HCEC 1CT (cell line): Measurements from ENCODE around the gene KCNT2.
"Not testable (repeated sequence)": the region's sequence is repeated elsewhere in the genome, so short reads cannot be mapped to it uniquely, and the experiment has no call there.

ENCODE experiments used
- DNase-seq: peaks from one replicate; pipeline ENCODE4 v3.0.0-alpha.2; 2017

Gene KCNT2

DNA sequence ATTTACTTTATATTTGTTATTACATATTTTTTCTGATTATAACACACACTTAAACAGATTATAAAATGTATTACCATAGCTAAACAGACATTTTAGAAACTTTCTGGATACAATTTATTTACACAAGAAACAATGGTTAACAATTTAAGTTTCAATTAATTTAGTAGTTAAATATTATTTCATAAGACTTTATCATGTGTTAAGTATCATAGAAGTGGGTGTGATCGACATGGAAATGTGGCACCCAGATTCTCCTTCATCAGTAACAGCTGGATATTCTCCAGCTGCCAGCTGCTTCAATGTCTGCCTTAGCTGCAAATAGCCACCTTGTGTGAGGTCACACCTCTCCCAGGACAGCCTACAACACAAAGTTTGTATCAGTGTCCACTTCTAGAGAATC, 97.8 kb downstream of the KCNT2 start:
- no peak for DNase-seq

GRCh38 chr1:196504224-196504623, 104.0 kb downstream of the KCNT2 start:
- DNase-seq = not testable (repeated sequence)

GRCh38 chr1:196502437-196502836, 105.8 kb downstream of the KCNT2 start:
- no peak for DNase-seq

DNA sequence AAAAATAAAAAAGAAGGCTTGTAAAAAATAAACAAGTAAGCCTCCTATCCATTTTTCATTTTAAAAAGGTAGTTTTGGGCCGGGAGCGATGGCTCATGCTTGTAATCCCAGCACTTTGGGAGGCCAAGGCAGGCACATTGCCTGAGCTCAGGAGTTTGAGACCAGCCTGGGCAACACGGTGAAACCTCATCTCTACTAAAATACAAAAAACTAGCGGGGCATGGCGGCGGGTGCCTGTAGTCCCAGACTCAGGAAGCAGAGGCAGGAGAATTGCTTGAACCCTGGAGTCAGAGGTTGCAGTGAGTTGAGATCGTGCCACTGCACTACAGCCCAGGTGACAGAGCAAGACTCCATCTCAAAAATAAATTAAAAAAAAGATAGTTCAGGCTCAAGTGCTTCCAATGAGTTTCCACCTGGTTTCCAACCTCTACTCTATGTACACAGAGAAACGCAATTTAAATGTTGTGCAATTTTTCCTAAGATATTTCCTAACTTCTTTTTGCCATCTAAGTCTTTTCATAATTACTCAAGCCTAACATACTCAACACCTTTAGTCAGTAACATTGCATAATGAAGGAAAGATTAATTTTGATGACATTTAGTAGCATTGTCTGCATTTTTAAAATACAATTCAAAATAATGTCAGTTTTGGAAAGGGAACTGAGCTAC, 106.3 kb downstream of the KCNT2 start:
- DNase-seq = no peak

- no peak for DNase-seq
Measured at GRCh38 chr1:196497817-196498216, 110.4 kb downstream of the KCNT2 start.

DNA sequence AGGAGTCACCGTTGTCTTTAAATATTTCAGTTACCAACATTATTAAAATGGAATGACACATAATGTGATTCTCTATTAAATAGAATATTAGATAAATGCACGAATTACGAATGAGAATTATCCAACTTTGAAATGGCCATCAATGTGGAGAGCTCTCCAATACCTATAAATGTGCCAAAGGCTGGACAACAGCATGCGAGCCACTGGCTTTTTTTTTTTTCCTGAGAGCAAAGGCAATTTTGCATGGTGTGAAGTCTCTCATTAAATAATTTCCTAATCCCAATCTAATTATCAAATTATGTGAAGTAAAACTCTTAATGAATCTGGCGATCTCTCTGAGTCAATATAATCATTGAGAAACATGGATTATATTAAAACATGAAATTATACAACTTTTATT, 113.5 kb downstream of the KCNT2 start:
- DNase-seq = no peak

GRCh38 chr1:196493881-196494280, 114.4 kb downstream of the KCNT2 start:
- DNase-seq = no peak

DNA sequence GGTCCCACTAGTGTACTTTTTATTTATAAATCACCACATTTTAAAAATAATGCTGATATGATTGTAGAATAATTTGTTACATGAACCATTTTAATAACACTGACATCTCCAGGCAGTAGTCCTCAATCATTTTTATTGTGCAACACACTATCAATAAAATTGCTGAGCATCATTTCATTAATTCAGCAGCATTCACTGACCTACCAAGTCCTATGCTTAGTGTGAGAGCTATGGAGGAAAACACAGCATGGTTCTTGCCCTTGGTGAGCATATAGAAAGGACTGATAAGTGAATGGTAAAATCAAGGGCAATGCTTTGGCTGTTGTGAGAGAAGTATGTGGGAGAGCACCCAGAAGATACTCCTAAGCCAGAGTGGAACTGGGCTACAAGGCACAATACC, 119.7 kb downstream of the KCNT2 start:
- DNase-seq = no peak

GRCh38 chr1:196486346-196486745, 121.9 kb downstream of the KCNT2 start:
- no peak for DNase-seq

- peak; percentile 14 for DNase-seq
Measured at GRCh38 chr1:196481616-196482015, 126.6 kb downstream of the KCNT2 start.

DNA sequence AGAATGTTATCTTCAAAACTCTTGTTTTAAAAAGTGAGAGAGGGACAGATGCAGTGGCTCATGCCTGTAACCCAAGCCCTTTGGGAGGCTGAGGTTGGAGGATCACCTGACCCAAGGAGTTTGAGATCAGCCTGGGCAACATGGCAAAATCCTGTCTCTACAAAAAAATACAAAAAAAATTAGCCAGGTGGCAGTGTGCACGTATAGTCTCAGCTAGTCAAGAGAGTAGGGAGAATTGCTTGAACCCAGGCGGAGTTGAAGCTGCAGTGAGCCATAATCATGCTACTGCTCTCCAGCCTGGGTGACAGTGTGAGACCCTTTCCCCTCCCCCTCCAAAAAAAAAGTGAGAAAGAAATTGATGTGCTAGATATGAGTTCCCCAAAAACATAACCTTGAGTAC, 131.0 kb downstream of the KCNT2 start:
- no peak for DNase-seq

DNA sequence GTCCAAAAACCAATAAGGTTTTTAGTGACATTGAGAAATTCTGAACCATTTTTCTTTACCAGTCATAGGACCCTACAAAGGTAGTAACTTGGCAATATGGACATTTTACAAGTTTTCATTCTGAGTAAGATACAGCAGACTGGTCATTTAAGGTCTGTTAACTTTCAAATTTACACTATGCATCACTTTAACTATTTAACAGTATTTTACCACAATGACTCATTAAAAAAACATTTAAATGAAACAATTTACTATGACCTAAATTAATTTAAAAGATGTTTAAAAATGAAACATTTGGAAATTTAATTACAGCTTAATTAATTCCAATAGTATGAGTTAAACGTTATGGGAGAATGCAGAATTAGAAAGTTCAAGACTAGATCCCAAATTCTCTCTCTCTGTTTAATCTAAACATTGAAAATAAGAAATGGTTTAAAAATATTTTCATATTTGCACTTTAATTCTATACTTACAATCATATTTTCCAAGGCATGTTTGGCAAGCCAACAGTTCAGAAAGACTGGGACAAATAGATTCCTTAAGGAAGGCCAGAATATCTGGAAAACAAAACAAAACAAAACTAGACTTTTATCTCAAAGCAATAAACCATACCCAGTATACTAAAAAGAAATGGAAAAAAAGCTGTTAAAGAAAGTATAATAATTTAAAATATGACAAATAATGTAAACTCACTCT, 140.9 kb downstream of the KCNT2 start:
- peak; percentile 33 for DNase-seq

DNA sequence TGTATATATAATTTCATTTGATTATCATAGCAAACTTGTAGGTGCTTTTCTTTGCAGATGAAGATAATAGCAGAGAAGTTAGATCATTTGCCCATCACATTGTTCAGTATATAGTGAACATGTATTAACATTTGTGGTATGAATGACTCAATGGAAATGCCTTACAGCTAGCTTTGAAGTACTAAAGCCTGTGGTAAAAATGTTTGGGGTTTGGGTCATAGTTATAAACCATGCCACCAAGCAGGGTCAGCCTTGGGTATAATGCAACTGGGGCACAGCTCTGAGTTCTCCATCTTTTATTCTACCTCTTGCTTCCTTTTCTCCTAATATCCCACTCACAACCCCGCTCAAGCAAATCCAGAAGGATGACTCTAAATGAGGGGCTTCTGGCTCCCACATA, 141.6 kb downstream of the KCNT2 start:
- DNase-seq = peak; percentile 88

DNA sequence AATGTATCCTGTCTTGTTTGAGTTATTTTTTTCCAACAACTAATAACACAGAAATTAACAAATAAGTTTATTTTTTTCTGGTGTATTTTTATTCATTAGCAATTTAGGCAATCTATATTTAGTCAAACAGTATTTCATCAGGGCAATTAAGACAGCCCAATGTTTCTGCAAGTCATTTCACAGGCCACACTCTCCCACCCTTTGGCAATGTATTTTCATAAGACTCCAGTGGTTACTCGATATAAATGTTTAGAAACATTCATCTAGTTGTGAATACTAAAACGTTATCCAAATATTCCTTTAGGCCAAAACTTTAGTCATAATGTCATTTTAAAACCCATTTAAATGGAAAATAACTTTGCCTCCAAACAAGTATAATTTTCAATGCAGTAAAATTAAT, 142.1 kb downstream of the KCNT2 start:
- no peak for DNase-seq

DNA sequence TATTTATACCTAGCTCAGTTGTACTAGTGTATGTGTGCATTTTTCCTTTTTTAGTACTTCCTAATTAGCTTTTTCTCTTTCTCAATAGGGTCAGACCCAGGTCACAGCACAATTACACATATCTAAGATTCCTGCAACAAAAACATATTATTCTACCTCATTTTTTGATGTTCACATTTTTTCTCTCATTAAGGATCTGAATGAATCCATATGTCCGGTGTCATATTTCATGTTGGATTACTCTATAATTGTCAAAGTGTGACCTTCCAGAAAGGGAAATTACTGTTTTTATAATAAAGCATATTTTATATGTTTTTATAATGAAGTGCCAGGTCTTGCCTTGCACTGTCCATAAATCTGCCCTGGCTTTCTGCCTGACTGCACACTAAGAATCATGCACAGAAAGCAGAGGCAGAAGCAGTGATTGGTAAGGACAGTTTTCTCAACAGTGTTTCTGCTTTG, 143.7 kb downstream of the KCNT2 start:
- peak; percentile 2 for DNase-seq

GRCh38 chr1:196462086-196462485, 146.2 kb downstream of the KCNT2 start:
- no peak for DNase-seq

GRCh38 chr1:196461521-196461920, 146.7 kb downstream of the KCNT2 start:
- DNase-seq = no peak

DNA sequence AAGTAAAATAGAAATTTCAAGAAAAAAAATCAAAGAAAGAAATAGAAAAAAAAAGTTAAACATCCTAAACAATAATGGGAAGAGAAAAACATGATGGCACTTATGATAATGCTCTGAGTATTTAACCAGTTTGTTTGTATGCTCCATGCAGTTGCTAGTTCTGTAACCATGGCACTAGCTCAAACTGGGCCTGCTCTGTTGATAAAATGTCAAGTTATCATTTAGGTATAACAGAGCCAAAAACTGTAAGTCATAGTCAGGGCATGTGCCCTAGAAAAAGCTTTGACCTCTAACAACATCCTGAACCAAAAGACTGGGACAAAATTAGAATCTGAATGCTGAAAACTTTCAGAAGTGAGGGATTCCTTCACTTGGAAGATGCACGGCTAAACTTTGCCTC, 148.9 kb downstream of the KCNT2 start:
- no peak for DNase-seq

DNA sequence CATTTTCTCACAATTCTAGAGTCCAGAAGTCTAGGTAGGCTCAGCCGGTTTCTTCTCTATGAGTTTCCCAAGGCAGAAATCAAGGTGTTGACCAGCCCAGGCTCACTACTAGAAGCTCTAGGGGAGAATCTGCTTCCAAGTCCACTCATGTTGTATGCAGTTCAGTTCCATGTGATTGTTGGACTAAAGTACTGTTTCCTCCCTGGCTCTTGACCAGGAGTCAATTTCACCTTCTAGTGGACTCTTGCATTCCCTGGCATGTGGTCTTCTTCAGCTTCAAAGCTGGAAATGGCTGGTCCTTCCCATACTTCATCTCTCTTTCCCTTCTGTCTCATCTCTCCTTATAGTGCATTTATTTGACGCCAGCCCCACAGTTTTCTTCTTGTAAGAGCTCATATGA, 153.4 kb downstream of the KCNT2 start:
- DNase-seq = no peak

DNA sequence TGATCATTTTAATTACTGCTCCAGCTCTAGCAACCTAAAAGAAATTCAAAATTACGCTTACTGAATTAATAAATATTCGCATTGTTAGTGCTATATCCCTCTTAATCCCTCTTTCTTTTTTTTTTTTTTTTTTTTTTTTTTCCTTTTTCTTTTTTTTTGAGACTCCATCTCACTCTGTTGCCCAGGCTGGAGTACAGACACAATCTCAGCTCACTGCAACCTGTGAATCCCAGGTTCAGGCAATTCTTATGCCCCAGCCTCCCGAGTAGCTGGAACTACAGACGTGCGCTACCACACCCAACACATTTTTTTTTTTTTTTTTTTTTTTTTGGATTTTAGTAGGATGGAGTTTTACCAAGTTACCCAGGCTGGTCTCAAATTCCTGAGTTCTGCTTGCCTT, 157.1 kb downstream of the KCNT2 start:
- no peak for DNase-seq

GRCh38 chr1:196450143-196451095, 157.8 kb downstream of the KCNT2 start:
- DNase-seq = no peak

GRCh38 chr1:196449460-196449859, 158.8 kb downstream of the KCNT2 start:
- peak; percentile 3 for DNase-seq

- DNase-seq = no peak
Measured at GRCh38 chr1:196445775-196446174, 162.5 kb downstream of the KCNT2 start.

GRCh38 chr1:196444634-196445033, 163.6 kb downstream of the KCNT2 start:
- no peak for DNase-seq
